Activated effector memory CD4-positive, alpha-beta T cell treated with anti-CD3 and anti-CD28 coated beads, Interleukin-2, amount 50 U/mL, for 16 hours (primary cell): Measurements from ENCODE around the gene KMT5B.
"Not testable (repeated sequence)": the region's sequence is repeated elsewhere in the genome, so short reads cannot be mapped to it uniquely, and the experiment has no call there.

Source experiments
- DNase-seq: peaks from one replicate; pipeline ENCODE4 v3.0.0-alpha.2; 2020

The KMT5B gene

DNA sequence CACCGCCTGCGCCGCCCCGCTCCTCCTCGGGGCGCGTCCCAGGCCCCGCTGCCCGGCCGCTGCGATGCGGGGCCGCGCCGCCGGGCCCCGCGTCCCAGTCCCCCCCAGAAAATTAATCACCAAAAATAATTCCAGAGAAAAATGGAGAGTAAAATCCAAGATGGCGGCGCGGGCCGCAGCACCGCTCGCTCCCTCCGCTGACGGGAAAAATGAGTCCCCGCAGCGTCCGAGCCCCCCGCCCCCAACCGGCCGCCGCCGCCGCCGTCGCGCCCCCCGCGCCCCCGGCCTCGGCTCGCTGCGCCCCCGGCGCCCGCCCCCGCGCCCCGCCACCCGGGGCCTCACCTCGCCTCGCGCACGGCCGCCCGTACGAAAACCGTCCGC is at the start of gene KMT5B:
TSS of gene KMT5B (minus strand) at position 162 of the 381 bp plus-strand sequence. CDS start 23,220 bp downstream, outside the sequence.
- DNase-seq = peak; percentile 86

DNA sequence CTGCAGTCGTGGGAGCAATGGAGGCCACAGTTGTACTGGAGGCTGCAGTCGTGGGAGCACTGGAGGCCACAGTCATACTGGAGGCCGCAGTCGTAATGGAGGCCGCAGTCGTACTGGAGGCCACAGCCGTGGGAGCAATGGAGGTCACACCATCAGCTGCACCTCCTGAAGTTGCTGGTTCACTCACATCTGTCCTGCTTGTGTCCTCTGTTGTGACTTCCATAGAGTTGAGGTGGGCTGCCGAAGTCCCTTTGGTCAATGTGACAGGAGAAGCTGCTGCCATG is 49.4 kb upstream of the KMT5B start:
- DNase-seq = no peak

DNA sequence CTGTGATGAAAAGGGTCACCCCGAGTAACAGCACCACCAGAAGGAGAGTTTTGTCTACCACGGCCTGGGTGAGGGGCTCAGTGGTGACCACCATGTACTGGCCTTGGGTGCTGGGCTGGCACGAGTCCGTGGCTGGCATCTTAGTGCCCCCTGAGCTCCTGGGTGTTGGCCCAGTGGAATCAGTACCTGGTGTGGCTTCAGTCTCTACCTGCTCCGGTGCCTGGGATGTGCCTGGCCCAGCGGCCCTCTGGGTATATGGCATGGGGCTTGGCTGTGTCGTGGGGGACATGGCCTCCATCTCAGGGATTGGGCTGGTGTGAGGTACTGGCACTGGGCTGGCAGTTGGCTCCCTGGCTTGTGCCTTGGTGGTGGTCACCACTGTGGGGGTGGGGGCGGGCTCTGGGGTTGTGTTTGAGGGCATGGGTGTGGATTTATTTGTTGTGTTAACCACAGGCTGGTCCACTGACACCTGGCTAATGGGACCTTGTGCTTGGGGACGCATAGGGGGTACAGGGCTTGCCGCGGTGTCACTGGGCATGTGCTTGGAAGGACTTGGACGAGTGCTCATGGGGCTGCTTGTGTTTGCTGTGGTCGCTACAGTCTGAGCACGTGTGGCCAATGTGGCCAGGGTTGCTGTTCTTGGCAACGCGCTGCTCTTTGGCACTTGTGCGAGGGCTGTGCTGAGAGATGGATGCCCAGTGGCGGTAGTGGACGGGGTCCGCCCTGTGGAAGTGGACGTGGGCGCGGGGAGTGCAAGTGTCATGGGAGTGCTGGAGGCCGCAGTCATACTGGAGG is 48.9 kb upstream of the KMT5B start:
- DNase-seq = no peak

DNA sequence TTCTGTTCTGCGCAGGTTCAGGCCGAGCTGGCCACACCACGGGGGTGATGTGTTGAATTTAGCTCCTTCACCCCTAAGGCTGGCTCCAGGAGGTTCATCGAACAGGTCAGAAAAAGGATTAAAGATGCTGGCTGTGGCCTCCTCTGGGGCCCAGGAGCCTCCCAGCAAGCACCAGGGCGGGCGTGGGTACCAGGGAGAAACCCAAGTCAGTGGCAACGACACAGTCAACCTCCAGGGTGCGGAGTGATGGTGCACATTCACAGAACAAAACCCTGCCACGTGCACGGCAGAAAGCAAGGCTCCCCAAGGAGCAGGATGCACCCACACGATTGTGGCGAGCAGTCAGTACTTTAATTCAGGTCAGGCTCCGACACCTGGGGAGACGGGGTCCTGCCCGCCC is 47.9 kb upstream of the KMT5B start:
- no peak for DNase-seq

DNA sequence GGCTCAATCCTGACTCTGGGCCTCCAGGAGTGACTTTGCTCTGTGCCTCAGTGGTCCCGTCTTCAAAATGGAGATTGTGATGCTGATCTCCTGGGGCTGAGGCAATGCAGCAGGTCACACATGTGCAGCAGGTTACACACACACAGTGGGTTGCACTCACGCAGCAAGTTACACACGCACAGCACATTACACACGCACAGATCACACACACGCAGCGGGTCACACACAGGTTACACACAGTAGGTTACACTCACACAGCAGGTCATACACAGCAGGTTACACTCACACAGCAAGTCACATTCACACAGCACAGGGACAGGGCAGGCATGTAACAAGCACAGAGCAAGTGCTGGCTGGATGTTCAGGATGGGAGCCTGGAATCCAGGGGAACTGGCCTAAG is 47.4 kb upstream of the KMT5B start:
- no peak for DNase-seq

DNA sequence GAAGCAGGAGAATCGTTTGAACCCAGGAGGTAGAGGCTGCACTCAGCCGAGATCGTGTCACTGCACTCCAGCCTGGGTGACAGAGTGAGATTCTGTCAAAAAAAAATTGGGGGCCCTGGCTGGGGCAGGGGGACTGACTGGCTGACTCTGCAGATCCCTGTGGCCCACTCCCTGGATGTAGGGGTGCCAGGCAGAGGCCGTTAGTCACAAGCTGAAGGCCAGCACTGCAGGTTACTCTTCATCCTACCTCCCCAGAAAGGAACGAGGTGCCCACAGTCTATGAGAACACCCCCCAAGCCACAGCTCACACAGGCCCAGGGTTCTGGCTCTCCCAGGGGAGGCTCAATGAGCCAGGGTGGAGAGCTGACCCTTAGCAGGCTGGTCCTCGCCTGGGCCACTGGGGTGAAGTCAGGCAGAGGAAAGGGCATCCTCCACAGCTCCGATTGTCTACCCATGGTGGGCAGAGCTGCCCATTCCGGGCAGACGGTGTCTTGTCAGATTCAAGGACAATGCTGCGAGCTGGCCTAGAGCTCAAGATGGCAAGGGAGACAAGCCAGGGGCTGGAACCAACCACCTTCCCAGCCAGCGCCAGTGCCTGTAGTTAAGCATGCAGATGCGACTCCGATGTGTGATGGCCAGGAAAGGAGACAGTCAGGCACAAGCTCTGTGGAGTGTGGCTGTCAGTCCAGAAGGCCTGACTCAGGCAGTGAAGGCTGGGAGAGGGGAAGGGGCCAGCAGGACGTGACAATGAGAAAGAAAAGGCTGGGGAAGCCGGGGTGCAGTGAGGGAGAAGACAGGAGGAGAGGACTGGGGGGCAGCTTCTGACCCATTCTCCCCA is 46.2 kb upstream of the KMT5B start:
- DNase-seq = no peak

DNA sequence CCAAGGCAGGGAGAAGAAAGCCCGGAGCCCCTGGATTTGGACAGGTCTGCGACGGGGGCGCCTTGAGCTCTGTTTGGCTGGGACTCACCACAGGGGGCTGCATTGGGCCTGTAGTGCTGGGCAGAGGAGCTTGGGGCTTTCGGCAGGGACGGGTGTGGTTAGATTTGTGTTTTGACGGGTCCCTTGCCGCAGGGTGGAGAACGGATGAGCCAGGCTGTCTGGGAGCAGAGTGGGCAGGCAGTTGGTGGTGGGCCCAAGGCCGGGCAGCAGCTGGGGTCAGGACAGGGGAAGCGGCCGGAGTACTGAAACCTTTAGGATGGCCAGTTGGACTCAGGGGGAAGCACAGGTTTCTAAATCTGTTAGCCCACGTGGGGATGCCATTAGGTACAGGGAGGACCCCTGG is 45.3 kb upstream of the KMT5B start:
- no peak for DNase-seq

DNA sequence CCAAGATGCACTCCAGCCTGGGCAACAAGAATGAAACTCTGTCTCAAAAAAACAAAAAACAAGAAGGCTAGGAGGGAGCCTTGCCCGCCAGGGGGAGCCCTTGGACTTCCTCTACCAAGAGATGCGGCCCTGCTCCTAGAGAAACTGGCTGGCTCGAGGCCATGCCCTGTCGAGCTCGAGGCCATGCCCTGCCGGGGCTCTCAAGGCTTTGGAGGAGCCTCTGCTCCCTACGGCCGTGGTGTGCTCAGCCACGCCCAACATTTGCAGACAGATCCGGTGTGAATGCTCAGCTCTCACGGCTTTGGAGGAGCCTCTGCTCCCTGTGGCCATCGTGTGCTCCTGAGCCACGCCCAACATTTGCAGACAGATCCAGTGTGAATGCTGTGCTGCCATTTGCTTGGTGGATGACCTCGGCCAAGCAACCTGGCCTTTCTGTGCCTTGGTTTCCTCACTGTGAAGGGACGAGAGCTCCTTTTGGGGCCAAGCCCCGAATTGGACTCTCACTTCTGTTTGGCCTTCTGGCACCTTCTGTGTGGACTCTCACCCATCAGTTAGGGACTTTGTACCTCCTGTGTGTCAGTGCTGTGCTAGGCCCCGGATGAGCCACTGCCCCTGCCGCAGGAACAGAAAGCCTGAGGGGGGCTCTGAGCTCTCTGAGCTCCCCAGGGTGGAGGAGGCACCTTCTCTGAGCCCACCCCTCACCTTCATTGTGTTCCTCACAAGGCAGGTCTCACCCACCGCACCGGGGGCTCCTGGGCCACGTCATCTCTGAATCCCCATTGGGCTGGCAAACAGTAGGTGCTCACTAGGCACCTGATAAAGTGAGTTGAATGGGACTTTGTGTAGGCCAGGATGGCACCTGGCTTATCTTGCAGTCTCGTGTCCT is 44.6 kb upstream of the KMT5B start:
- peak; percentile 96 for DNase-seq

DNA sequence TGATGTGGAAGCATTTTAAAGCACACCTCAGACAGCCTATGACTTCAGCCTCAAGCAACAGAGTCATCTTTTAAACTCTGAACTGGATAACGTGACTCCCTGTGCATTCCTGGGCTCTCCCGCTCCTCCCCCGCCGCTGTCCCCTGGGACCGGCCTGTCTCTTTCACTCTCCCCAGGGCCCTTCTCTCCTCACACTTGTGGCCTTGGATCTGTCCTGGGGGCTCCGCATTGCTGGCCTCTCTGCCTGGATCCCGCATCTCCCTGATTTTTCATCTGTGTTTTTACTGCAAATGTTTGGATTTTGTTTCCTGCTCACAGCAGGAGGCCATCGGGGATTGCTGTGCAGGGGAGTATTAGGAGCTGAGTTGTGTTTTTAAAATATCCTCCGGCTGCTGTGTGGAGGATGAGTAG is 43.2 kb upstream of the KMT5B start:
- DNase-seq = no peak

DNA sequence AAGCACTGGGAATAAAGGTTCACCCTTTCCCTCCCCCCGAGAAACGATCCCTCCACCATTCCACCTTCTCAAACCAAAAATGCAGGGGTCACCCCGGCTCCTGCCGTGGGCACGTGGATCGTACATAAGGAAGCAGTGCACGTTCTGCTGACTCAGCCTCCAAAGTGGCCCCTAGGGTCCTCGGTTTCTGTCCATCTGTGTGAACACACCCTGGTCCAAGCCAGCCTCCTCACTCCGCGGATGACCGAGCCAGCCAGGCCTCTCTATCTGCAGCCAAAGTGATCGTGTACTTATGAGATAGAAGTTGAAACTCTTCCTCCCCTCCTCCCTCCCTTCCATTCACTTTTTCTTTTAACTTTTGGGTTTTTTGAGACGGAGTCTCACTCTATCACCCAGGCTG is 42.4 kb upstream of the KMT5B start:
- no peak for DNase-seq

DNA sequence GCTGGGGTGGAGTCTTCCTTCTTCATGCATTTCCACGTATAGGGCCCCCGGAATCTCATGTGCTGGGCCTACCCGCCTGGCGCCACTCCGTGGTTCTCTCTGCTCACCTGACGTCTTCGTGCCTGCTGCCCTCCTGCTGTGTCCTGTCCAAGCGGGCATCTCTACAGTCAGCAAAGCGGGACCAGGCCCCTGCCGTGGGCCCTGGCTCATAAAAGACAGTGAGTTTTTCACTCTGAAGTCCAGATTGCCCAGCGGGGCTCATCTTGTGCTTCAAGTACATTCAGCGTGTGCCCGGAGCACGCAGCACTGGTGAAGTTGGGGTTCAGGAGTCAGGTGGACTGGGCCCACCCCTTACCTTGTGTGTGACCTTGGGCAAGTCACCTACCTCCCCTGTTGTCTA is 41.3 kb upstream of the KMT5B start:
- DNase-seq = no peak

DNA sequence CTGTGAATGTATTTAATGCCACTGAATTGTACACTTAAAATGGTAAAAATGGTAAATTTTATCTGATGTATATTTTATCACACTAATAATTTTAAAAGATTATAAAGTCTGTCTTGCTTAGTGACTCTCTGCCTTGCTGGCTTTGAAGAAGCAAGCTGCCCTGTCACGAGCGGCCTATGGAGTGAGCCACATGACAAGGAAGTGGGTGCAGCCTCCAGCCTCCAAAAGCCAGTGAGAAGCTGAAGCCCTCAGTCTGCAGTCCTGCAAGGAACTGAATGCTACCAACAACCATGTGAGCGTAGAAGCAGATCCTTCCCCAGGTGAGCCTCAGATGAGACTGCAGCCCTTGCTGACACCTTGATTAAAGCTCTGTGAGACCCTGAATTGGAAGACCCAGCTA is 38.7 kb upstream of the KMT5B start:
- no peak for DNase-seq

DNA sequence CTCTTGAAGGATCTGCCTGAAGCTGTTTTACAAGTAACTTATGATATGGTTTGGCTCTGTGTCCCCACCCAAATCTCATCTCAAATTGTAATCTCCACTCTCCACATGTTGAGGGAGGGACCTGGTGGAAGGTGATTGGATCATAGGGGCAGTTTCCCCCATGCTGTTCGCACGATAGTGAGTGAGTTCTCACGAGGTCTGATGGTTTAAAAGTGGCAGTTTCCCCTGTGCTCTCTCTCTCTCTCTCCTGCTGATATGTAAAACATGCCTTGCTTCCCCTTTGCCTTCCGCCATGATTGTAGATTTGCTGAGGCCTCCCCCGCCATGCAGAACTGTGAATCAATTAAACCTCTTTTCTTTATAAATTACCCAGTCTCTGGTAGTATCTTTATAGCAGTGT is 31.8 kb upstream of the KMT5B start:
- DNase-seq = not testable (repeated sequence)

DNA sequence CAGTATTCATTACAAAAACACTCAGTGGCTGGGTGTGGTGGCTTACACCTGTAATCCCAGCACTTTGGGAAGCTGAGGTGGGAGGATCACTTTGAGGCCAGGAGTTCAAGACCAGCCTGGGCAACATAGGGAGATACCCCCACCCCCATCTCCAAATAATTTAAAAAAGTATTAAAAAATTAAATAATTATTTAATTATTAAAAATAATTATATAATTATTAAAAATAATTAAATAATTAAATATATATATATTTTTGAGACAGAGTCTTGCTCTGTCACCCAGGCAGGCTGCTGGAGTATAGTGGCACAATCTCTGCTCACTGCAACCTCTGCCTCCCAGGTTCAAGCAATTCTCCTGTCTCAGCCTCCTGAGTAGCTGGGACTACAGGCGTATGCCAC is 30.8 kb upstream of the KMT5B start:
- DNase-seq = not testable (repeated sequence)

DNA sequence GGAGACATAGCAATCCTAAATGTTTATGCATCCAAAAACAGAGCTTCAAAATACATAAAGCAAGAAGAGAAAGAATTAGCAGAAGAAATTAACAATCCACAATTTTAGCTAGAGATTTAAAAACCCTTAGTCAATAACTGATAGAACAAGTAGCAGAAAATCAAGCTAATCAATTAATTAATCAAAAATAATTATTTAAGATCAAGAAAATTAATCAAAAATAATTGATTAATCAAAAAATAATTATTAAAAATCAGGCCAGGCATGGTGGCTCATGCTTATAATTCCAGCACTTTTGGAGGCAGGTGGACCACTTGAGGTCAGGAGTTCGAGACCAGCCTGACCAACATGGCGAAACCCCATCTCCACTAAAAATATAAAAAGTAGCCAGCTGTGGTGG is 29.5 kb upstream of the KMT5B start:
- DNase-seq = no peak

DNA sequence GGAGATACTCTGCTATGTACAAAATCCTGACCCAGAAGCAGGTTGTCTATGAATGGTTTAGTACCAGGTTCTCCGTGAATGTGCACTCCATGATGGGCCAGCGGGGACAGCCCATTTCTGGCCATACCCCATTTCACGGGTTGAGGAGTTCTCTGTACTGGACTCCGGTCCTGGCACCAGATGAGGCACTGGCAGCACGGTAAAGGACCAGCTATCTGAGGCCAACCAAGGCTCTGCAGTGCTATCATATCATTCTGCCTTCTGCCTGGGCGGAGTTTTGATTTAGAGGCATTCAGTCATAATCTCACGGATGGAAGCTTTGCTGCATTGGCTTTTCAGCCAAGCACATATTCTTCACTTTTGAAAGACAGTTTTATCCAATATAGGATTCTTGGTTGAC is 18.5 kb upstream of the KMT5B start:
- DNase-seq = no peak

DNA sequence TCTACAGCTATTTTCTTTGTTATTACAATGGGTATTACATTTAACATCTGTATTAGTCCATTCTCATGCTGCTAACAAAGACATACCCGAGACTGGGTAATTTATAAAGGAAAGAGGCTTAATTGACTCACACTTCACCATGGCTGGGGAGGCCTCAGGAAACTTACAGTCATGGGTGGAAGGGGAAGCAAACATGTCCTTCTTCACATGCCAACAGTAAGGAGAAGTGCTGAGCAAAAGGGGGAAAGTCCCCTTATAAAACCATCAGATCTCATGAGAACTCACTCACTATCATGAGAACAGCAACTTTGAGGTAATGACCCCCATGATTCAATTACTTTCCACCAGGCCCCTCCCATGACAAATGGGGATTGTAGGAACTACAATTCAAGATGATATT is 16.5 kb upstream of the KMT5B start:
- DNase-seq = no peak

DNA sequence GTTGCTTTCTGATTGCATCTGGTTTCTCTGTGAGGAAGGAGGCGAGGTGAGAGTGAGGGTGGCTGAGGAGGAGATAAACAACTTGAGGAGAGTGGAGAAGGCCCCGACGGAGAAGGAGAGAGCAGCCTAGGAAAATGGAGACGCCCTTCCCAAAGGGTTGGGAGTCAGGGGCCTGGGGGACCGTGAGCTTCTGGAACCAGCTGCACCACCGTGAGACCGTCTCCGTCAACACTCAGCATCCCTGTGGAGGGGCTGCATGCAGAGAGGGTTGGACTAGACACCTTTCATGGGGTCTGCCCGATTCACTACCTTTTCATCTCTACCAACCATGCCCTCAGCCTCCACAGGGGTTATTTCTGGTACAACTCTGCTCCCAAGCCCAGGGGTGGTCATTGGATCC is 13.3 kb upstream of the KMT5B start:
- DNase-seq = no peak

DNA sequence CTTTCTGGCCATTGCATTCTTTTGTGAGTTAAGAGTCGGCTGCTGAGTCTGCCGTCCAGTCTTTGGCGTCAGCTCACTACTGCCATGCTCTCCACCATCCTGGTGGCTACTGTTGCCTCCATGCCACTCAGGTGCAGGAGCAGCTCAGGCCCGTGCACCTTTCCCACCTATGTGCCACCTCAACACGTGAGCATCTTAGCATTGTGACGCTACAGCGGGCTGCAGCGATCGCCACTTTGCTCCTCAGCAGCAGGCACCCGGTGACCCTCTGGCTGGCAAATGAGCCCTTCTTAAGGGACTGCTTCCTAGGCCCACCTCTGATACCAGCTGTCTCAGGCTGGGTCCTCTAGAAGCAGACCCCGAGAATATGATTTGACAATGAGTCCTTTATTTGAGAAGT is 11.5 kb upstream of the KMT5B start:
- no peak for DNase-seq

DNA sequence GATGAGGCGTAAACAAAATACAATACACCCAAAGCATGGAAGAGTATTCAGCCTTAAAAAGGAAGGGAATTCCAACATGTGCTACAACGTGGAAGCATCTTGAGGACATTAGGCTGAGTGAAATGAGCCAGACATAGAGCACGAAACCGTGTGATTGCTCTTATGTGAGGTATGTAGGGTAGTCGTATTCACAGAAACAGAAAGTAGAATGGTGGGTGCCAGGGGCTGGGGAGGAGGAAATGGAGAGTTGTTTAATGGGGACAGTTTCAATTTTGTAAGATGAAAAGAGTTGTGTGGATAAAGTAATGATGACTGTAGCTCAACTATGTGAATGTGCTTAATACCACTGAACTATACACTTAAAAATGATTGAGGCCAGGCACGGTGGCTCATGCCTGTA is 10.2 kb upstream of the KMT5B start:
- no peak for DNase-seq

DNA sequence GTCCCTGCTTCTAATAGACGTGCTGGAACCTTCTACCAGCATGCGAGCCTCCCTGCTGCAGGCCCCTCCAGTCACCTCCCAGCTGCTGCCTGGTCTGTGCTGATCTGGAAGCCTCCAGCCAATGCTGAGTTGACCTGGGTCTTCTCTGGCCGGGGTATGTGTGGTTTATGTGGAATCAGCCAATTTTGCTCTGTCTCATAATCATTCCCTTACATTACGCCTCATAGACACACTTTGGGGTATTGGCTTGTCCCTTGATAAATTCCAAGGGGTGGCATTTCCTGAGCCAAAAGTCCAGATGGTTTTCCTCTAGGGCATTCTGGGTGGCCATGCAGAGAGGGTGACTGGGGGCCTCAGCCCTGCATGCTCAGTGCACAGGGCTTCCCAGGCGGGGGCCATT is 8.3 kb upstream of the KMT5B start:
- no peak for DNase-seq

DNA sequence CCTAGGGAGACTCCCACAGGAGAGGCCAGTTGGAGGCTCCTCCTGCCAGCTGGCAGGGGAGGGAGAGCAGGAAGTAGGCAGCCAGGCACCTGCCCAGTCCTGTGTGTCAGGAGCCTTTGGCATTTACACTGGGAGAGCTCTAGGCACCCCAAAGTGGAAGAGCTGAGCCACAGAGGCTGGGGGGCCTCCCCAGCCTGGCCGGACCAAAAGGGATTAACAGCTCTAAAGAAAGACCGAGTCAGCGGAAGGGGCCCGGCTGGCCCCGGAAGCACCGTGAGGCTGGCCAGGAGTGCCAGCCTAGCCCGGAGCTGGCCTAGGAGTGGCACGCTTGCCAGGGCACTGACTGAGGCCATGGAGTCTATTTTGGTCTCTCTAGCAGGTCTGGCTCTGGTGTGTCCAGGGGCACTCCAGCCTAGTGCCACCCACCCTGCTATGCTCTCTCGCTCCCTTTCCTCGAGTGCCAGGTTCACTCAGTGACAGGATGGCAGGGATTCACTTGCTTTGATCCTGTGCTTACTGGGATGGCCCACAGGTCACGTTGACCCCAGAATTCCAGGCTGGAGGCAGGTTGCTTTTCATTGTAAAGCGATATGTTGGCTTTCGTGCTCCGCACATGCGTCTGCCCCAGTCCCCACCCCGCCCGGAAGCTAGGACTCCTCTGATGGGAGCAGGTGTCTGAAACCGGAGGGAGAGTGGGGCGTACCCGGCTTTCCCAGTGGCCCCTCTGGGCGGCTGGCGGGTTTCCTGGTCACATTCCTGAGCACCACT is 3.3 kb upstream of the KMT5B start:
- DNase-seq = no peak
